ENCODE data around the gene DNAJC16.
"Not testable (repeated sequence)": the region's sequence is repeated elsewhere in the genome, so short reads cannot be mapped to it uniquely, and the experiment has no call there.

DNAJC16 gene

DNA sequence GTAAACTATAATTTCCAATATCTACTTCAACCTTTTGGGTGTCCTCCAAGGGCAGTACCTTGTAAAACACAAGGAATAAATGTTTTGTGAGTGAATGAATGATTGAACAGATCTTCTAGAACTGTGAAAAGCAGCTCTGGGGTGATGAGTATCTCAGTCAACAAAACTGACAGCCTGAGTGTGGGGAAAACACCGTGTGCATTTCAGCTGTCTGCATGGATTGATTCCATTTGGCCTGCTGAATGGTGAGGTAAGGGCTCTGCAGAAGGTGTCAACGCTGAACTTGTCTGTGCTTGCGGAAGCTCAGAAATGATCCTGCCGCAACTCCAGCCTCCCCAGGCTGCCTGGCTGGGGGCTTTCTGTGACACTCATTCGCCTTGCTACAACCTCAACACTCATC is 65.6 kb downstream of the DNAJC16 start:
- DNase-seq: no peak

DNA sequence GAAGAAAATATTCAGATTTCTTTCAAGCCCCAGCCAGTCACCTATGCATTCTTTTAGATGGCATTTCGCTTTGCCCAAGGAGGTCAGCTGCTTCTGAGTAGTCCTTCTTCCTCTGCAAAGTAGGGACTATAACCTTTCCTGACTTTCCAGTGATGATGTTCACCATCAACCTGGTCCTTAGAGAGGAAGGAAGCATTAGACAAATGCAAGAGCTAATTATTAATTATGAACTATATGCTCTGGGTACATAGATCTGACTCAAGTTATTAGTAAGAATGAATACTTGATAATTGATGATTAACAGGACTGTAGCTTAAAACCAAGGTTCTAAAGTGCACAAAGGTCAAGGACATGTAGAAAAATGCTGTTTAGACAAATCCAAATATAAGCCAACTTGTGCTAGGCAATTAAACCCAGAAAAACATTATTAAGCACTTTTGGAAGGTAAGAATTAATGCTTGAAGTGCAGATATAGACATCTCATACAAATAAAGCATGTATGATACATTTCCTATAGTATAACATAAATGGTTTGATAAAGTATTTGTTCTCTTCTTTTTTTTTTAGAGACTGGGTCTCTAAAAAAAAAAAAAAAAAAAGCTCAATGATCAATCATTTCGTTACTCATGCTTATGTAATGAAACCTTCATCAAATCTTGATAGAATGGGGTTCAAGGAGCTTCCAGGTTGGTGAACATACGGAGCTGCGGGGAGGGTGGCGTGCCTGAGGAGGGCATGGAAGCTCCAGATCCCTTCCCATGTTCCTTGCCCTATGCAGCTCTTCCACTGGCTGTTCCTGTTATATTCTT is 69.4 kb downstream of the DNAJC16 start:
- no peak for DNase-seq

DNA sequence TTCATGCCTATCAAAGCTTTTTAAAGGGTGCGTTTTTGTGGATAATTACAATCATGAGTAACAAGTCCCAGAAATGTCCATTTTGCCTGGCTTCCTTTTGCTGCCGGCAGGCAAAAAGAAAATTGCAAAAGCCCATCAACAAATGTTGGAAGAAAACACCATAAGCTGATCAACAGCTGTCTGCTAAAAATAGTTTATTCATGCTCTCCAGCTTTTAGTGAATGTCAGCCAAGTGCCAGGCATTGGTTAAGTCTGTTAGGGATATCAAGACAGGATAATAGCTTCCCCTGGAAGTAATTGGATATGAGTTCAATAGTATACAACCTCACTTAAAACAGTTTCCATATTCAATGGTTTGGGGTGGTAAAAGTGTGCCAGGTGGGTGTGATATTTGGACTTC is 71.8 kb downstream of the DNAJC16 start:
- DNase-seq: no peak

DNA sequence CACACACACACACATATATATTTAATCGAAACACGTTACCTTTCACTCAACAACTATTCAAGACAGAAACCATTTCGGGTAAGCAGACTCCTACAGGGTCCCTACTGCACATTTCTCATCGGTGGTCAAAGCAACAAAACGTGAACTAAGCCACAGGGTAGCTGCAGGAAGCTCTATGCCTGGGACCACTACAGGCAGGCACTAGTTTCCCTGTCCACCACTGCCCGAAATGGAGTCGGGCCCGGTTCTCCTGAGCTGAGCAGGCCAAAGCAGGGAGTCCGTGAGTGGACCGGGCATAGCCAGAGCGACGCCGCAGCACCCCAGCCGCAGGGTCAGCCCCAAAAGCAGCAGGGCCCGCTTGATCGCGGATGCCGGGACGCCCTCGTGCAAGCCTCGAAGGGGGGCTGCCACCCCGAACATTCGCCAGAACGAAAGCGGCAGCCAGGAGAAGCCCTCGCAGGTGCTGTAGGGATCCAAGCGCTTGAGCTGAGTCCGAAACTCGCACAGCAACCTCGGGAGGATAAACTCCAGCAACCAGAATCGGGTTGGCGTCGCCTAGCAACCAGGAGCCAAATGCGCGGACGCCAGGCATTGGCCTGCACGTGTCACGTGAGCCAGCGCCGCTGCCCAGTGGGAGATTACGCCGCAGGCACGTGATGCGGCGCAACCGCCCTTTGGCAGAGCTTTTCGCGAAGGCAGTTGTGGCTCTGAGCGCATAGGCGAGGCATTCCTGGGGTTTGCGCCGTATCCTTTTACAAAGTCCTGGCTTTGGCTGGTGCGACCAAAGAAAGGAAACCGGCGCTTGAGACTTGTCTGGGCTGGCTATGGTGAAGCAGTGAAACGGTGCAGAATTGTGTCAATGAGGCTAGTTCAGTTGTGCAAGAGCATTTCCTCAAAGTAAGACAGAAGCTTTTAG is 76.7 kb downstream of the DNAJC16 start:
- DNase-seq: peak; percentile 98

DNA sequence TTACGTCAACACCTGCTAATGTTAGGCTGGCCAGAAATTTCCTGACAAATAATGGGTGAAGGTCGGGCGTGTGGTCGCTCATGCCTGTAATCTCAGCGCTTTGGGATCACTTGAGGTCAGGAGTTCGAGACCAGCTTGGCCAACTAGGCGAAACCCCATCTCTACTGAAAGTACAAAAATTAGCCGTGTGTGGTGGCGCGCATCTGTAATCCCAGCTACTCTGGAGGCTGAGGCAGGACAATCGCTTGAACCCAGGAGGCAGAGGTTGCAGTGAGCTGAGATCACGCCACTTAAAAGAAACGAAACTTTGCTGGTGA is 77.3 kb downstream of the DNAJC16 start:
- DNase-seq: not testable (repeated sequence)

DNA sequence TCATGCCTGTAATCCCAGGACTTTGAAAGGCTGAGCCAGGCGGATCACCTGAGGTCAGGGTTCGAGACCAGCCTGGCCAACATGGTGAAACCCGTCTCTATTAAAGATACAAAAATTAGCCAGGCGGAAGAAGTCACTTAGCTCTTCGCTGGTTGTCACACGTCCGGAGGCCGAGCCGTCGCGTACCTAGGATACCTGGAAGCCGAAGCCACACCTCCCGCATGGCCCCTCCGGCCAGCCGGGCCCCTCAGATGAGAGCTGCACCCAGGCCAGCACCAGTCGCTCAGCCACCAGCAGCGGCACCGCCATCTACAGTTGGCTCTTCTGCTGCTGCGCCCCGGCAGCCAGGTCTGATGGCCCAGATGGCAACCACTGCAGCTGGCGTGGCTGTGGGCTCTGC is 77.8 kb downstream of the DNAJC16 start:
- not testable (repeated sequence) for DNase-seq

DNA sequence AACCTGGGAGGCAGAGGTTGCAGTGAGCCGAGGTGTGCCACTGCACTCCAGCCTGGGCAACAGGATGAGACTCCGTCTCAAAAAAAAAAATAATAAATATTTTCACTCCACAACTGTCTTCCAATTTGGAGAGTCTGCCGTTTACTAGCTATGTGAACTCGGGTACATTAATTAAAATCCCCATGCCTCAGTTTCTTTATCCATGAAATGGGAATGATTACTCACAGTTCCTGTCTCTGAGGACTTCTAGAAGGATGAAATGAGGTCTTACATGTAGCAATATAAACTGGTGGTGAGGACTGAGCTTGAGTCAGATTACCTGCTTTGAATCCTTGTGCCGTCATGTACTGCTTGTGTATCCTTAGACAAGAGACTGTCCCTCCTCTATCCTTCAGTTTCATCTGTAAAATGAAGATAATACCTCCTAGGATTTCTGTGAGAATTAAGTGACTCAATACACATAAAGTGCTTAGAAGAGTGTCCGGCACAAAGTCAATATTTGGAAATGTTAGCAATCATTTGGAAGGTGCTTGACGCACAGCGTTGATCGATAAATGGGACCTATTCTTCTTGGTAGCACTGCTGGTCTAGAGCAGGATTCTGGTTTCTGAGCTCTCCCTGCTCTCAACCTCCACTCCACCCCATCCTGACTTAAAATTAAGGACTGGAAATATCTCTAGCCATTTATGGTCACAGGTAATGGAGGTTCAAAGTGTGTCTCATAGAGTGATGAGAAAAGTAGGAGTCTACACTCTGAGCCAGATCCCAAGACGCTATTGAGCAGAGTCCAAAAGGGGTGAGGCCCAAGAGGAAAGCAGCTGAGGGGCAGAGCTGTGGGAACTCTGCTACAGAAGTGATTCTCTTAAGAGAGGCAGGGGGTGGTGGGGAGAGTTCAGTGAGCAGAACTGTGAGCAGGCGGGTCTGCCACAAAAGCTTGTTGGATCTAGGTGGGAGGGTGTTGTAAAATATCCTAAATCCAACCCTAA is 79.0 kb downstream of the DNAJC16 start:
- no peak for DNase-seq

DNA sequence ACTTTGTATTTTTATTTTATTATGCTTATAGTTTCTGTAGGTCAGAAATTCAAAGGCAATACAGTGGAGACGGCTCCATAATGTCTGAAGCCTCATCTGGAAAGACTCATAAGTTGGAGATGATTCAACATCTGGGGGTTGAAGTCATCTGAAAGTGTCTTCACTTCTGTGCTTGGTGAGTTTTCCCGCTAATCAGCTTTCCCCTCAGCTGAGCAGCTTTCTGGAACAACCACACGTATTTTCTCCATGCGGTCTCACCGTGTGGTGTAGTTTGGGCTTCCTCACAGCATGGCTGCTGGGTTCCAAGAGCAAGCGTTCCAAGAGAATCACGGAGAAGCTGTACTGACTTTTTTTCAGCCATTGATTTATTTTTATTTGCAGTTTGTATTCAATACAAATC is 83.0 kb downstream of the DNAJC16 start:
- DNase-seq: no peak

DNA sequence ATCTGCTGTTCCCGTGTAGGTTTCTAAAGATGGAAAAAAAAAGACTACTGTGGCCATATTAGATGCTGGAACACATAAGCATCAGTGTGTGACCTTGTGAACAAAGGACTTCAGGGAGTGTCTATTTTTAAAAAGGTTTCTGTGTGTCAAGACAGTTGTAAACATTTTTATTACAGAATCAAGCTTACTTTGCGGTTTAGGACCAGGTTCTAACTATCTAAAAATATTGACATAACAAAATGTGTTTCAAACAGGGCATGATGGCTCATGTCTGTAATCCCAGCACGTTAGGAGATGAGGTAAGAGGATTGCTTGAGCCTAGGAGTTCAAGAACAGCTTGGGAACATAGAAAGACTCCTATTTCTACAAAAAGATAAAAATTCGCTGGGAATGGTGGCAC is 83.5 kb downstream of the DNAJC16 start:
- DNase-seq: no peak

DNA sequence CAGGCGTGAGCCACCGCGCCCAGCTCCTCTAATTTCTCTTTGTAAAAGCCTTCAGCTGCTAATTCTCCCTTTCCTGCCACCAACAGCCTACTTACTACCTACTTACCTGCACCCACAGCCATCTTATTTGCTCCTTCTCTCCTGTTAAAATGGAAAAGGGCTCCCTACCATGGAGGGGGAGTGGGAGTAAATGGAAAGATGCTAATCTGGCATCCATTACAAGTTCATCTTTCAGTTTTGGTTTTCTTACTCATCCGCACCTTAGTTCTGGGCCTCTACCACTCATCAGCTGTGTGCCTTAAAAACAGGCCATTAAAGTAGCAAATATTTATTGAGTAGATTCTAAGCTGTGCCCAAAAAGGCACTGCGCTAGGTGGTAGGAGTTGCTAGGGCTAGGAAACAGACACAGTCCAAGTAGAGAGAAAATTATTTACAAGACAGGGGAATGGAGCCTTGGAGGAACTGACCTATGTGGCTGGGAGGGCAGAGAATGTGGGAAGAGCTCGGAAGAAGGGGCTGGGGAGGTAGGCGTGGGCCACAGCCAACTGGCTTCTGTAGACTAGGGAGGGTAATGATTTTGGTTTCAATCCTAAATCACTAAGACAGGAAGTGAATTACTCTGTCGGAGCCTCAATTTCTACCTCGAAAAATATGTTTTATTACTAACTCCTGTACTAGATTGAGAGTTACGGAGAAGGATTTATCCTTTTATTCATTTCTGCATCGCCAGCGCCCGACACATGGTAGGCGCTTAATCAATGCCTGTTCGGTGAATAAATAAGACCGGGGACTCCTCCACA is 89.9 kb downstream of the DNAJC16 start:
- DNase-seq: peak; percentile 59

DNA sequence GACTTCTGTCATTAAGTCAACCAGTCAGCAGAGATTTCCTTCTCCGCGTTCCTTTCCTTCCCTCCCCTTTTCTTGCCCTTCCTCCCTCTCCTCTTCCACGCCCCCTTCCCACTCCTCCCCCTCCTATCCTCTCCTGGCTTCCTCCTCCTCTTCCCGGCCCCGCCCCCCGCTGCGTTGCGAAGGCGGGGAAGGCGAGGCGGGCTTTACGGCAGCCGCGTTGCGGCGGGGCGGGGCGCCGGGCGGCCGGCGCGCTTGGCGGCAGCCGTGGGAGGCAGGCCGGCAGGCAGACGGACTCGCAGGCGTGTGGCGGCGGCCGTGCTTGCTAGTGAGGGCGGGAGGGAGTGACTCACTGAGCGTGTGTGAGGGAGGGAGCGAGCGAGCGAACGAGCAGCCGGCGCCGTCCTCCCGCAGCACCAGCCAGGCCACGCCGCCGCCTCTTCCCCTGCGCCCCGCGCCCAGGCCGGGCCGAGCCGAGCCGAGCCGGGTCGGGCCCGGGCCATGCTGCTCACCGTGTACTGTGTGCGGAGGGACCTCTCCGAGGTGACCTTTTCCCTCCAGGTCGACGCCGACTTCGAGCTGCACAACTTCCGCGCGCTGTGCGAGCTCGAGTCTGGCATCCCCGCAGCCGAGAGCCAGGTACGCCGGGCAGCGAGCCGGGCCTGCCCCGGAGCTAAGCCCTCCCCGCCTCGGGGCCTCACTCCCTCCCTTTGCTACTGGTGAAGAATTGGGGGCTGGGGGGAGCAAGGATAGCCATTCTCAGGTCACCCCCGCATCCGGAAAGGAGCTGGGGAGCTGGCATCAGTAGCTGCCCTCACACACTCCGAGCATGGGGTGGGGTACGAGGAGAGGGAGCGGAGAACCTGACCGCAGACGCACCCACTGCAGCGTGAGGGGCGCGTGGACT is 90.8 kb downstream of the DNAJC16 start, which contains the start of gene DDI2:
TSS of gene DDI2 (plus strand) at position 286 of the 904 bp plus-strand sequence. CDS start at position 499, 213 bp downstream.
- peak; percentile 98 for DNase-seq

DNA sequence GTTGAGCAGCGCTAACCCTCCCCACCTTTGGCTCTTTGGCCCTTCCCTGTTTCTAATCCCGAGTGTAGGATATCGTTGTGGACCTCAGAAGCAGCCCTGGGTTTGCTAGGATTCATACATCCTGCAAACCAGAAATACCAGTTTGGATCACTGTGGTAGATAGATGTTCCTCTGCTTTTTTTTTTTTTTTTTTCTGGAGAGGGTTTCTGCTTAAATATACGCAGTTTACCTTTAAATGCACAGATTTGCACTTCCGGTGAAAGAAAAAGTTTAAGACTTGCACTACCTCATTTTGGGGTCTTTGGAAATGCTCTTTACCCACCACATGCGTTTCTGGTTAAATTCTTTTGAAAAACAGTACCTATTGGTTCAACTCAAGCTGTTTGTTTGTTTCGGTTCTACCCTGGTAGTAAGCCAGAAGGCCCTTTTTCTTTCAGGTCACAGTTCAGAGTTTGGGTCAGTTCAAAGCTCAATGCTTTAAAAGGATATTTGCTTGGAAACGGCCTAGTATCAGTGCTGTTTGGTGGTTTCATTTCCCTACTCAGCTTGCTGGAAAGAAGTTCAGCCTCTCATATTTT is 91.5 kb downstream of the DNAJC16 start:
- DNase-seq: no peak

DNA sequence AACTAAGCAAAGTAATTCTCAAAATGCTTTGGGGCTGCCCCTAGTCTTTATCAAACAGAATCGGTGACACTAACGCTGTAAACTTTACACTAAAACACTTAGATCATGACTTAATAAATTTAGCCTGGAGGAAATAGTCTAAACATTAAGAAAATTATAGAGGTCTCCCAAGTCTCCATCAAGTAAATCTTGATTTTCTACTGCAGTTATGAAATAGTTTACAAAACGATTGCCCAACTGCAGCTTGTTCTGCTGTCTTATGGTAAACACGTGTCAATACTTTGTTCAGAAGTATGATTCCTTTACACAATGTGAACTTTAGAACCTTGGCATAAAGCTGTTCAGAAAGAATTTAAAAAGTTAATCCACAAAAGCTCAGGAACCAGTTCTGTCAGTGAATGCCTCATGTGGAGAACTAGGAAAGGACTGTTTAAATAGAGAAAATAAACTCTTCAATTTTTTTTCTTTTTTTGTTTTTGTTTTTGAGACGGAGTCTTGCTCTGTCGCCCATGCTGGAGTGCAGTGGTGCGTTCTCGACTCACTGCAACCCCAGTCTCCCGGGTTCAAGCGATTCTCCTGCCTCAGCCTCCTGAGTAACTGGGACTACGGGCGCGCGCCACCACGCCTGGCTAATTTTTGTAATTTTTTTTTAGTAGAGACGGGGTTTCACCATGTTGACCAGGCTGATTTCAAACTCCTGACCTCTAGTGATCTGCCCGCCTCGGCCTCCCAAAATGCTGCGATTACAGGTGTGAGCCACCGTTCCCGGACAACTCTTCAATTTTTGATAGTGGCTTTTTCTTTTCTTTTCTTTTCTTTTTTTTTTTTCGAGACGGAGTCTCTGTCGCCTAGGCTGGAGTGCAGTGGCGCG is 92.2 kb downstream of the DNAJC16 start:
- DNase-seq: no peak

DNA sequence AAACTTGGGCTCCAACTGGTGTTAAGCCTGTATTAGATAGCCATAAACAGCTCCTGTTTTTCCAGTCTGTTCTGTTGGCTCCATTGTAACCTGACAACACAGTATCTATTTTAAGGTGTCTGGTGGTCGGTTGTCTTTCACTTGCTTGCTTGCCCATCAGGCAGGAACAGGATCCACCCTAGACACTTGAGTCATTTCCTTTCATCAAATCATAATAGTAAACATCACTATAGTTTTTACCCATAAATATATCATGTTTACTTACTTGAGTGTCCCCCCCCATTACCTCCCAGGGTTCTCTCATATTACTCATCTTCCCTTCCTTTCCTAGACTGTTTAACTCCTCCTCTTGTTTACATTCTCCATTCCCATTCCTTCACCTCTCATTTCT is 93.5 kb downstream of the DNAJC16 start:
- no peak for DNase-seq

DNA sequence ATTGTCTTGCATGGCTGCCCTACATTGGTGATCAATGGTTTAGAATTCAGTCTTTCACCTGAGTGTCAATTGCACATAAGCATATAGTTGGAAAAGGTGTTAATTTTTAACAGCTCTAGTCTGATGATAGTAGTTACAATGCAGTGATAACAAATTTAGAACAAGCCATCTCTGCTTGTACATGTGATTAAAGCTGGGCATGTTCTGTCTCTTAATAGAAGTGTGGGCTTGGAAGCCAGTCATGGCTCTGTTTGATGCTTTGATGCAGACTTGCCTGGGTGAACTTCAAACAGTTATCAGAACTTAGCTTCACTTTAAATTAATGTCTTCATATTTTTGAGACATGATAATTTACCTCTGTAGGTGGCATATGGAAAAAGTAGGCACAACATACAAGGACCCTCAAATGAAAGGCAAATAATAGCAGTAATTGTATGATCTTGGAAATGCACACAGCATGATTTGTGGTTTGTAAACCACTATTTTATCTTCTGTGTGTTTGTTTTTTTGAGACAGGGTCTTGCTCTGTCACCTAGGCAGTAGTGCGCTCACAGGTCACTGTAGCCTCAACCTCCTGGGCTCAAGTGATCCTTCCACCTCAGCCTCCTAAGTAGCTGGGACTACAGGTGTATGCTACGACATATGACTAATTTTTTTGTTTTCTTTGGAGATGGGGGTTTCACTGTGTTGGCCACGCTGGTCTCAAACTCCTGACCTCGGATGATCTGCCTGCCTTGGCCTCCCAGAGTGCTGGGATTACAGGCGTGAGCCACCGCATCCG is 94.4 kb downstream of the DNAJC16 start:
- no peak for DNase-seq

DNA sequence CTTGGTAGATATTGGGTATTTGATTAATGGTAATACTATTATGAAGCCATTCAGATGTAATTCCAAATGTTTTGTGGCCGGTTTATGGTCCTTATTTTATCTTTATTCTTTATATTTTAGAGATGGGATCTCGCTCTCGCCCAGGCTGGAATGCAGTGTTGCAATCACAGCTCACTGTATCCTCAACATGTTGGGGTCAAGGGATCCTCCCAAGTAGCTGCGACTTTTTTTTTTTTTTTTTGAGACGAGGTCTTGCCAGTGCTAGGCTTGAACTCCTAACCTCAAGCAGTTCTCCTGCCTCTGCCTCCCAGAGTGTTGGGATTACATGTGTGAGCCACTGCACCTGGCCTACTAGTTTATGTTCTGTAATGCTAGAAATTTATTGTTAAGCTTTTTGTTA is 95.3 kb downstream of the DNAJC16 start:
- DNase-seq: no peak

DNA sequence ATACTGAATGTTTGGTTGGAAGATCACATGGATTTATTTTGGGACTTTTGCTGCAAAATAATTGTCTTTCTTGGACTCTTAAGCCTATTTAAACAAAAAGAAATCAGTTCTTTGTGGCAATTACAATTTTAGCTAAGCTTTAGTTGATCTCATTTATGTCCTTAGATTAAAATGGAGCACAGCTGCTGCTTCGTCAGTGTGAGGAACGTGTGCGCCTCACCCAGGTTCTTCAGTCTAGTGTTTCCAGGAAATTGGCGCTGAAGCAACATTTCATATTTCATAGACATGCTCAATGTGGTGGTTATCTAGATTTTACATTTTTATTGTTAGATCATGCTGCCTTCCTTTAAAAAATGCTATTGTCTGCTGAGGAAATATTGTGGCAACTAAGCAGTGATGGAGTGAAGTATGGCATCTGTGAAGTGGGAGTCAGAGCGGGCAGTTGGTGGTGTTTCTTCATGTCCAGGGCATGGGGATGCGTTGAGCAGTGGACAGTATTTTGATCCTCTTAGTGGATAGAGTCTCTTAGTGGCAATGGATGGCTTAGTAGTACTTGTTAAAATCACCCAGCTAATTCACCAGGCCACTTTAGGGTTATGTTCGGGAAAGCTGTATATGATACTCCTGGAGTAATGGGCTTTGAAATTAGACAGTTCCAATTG is 96.2 kb downstream of the DNAJC16 start:
- DNase-seq: no peak

DNA sequence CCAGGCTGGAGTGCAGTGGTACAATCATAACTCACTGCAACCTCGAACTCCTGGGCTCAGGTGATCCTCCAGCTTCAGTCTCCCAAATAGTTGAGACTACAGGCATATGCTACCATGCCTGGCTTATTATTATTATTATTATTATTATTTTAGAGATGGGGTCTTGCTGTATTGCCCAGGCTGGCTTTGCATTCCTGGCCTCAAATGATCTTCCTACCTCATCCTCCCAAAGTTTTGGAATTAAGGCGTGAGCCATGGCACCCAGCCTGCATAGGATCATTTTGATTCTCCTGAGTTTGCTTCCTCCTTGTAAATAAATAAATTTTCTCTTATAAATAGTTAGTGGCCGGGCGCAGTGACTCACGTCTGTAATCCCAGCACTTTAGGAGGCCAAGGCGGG is 96.8 kb downstream of the DNAJC16 start:
- no peak for DNase-seq

Data from right hindlimb (tissue), 1 donor.